Glutamatergic neuron (in vitro differentiated cells): Measurements from ENCODE around the gene MAP3K1. TPM values are rescaled to one million over a fixed set of nuclear protein-coding genes. Genes with fewer than 3 reads are reported as not detected.
A peak's percentile ranks its signal among the peaks of the same experiment; 100 is the strongest.
"Not testable (repeated sequence)": the region's sequence is repeated elsewhere in the genome, so short reads cannot be mapped to it uniquely, and the experiment has no call there.

Source experiments
- DNase-seq: peaks from one replicate; pipeline ENCODE4 v3.0.0; 2022
- H3K27ac Mint-ChIP-seq: one replicate; pipeline ENCODE4 v1.8.0; 2020; ENCODE audit warnings: mild to moderate bottlenecking, mixed read lengths, inconsistent platforms; ENCODE audit not compliant: unreplicated experiment
- H3K27me3 Mint-ChIP-seq: one replicate; pipeline ENCODE4 v1.8.0; 2020; ENCODE audit warnings: mild to moderate bottlenecking, moderate library complexity, mixed read lengths, inconsistent platforms; ENCODE audit not compliant: unreplicated experiment
- H3K36me3 Mint-ChIP-seq: one replicate; pipeline ENCODE4 v1.8.0; 2020; ENCODE audit warnings: mild to moderate bottlenecking, mixed read lengths, inconsistent platforms; ENCODE audit not compliant: unreplicated experiment
- H3K4me1 Mint-ChIP-seq: one replicate; pipeline ENCODE4 v1.8.0; 2020; ENCODE audit warnings: mild to moderate bottlenecking, low read depth, mixed read lengths, inconsistent platforms; ENCODE audit not compliant: unreplicated experiment
- H3K4me3 Mint-ChIP-seq: one replicate; pipeline ENCODE4 v1.8.0; 2020; ENCODE audit warnings: mild to moderate bottlenecking, mixed read lengths, inconsistent platforms; ENCODE audit not compliant: unreplicated experiment
- H3K9me3 Mint-ChIP-seq: one replicate; pipeline ENCODE4 v1.8.0; 2020; ENCODE audit warnings: mild to moderate bottlenecking, moderate library complexity, mixed read lengths, inconsistent platforms; ENCODE audit not compliant: unreplicated experiment
- CTCF ChIP-seq: fragments of 200-600 bp; sonication (generic); IDR thresholded peaks from one replicate; pipeline ENCODE4 v1.5.0; 2021; ENCODE audit not compliant: partially characterized antibody, unreplicated experiment
- long read RNA-seq: library from polyadenylated mRNA; unstranded; transcript quantifications from one replicate; pipeline ENCODE4 v2.0.0, GENCODE V29; 2020; ENCODE audit not compliant: unreplicated experiment
- total RNA-seq: library from RNA; stranded (reverse); fragmentation: NEBNext Ultra II Directional; extraction: Animal tissue kit (Norgen Biotek cat#: 25700); gene quantifications from one replicate; pipeline ENCODE4 v1.2.1, GENCODE V29; 2021; ENCODE audit not compliant: unreplicated experiment

The MAP3K1 gene
- total RNA-seq = 10.1 TPM
- long read RNA-seq = 0 reads

- H3K9me3 Mint-ChIP-seq = no peaks in the 10 kb centered on the region
Observed at GRCh38 chr5:56814963-56815657, at the start of gene MAP3K1. MAP3K1 (plus strand) TSS chr5:56815549; CDS start chr5:56815574, 25 bp downstream.

GRCh38 chr5:56766926-56767325 lies 48.4 kb upstream of the MAP3K1 start:
- H3K9me3 Mint-ChIP-seq = no peaks in the 10 kb centered on the region
- no peak overlapping the region for H3K27ac Mint-ChIP-seq
- no peaks in the 10 kb centered on the region for H3K27me3 Mint-ChIP-seq
- no peak overlapping the region for H3K4me3 Mint-ChIP-seq
- H3K36me3 Mint-ChIP-seq = no peaks in the 10 kb centered on the region
- DNase-seq = no peak
- no peaks in the 10 kb centered on the region for H3K4me1 Mint-ChIP-seq
- TF ChIP-seq CTCF = no peak

More at GRCh38 chr5:56814963-56815657, at the start of gene MAP3K1:
- no peak for TF ChIP-seq CTCF
- H3K4me1 Mint-ChIP-seq = peaks cover 21% of the 10 kb centered on the region
- H3K36me3 Mint-ChIP-seq = no peaks in the 10 kb centered on the region
- peaks cover 12% of the 10 kb centered on the region for H3K27me3 Mint-ChIP-seq
- peak within 1 kb of the TSS; percentile 83 for H3K4me3 Mint-ChIP-seq
- DNase-seq = peak; percentile 84
- no peak within 1 kb of the TSS for H3K27ac Mint-ChIP-seq

GRCh38 chr5:56769875-56770604 lies 45.3 kb upstream of the MAP3K1 start:
- Mint-ChIP-seq H3K27ac (no peak overlapping the region), H3K4me3 (no peak overlapping the region), H3K27me3 (no peaks in the 10 kb centered on the region), H3K36me3 (no peaks in the 10 kb centered on the region), H3K4me1 (no peaks in the 10 kb centered on the region), H3K9me3 (no peaks in the 10 kb centered on the region)
- no peak for DNase-seq
- TF ChIP-seq CTCF = no peak

DNA sequence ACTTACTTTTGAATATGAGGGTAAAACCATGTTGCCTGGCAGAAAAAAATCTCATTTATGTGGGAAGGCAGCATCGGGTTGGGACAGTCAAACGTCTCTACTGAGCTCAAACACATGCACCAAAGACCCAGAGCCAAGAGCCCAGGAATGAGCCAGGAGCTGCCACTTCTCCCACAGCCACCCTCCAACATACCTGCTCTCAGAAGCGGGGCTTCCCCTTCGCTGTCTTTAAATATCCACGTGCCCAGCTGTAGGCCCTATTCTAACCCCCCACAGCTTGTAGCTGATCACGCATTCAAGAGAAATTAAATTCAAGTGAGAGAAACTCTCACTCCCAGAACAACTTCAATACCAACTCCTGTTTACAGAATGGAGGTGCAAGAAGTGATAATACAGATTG lies 42.6 kb upstream of the MAP3K1 start:
- TF ChIP-seq CTCF = no peak
- no peaks in the 10 kb centered on the region for H3K27me3 Mint-ChIP-seq
- H3K27ac Mint-ChIP-seq = no peak overlapping the region
- DNase-seq = no peak
- no peaks in the 10 kb centered on the region for H3K36me3 Mint-ChIP-seq
- peaks cover 3% of the 10 kb centered on the region for H3K9me3 Mint-ChIP-seq
- H3K4me1 Mint-ChIP-seq = no peaks in the 10 kb centered on the region
- H3K4me3 Mint-ChIP-seq = no peak overlapping the region

DNA sequence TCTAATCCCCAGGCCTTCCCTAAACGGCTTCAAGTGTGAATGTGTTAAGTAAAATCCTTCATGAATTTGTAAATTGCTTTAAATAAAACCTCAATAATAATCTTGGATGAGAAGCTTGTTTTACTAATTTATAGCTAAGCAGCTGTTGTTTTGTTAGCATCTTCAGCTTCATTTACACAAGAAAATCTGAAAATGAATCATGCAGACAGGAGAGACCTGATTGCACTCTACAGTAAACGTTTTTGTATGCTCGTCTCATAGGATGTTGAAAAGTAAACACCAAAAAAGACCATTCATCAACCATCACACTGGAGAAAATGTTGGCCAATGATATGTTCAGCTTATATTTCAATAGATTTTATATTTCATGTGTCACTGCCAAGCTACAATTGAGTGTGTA lies 40.4 kb upstream of the MAP3K1 start:
- Mint-ChIP-seq H3K4me1 (no peaks in the 10 kb centered on the region), H3K36me3 (no peaks in the 10 kb centered on the region), H3K27ac (no peak overlapping the region), H3K27me3 (peaks cover 2% of the 10 kb centered on the region), H3K9me3 (peaks cover 3% of the 10 kb centered on the region), H3K4me3 (no peak overlapping the region)
- TF ChIP-seq CTCF = no peak
- DNase-seq = no peak

GRCh38 chr5:56776212-56776846 lies 39.0 kb upstream of the MAP3K1 start:
- not testable (repeated sequence) for H3K9me3 Mint-ChIP-seq, H3K4me3 Mint-ChIP-seq, H3K4me1 Mint-ChIP-seq, H3K27me3 Mint-ChIP-seq, H3K36me3 Mint-ChIP-seq, H3K27ac Mint-ChIP-seq, DNase-seq
